Measurements from ENCODE around the gene PCNX2. TPM values are rescaled to one million over a fixed set of nuclear protein-coding genes. Genes with fewer than 3 reads are reported as not detected.

PCNX2 gene
- total RNA-seq, 1 experiment from 2014 or later = 9.1 TPM

- no peak for TF ChIP-seq CTCF (conservative IDR thresholded peaks at IDR 0.05; ENCODE audit: low read depth, low read length)
- TF ChIP-seq EZH2 (IDR thresholded peaks at IDR 0.05; ENCODE audit: borderline replicate concordance, low read depth, low read length, poor library complexity, severe bottlenecking) = no peak
- POLR2A ChIA-PET (ENCODE audit: low non-redundant PET) = no interaction called here
- Histone ChIP-seq H3K9me3 (ENCODE audit: low read depth, low read length, poor library complexity, severe bottlenecking) (no peaks in the 10 kb centered on the region), H3K27me3 (replicated peaks; ENCODE audit: insufficient read depth, low read depth, low read length, poor library complexity) (no peaks in the 10 kb centered on the region), H3K4me1 (ENCODE audit: insufficient read depth, low read length, poor library complexity, severe bottlenecking) (no peaks in the 10 kb centered on the region), H3K27ac (ENCODE audit: low read depth, low read length, poor library complexity, severe bottlenecking) (no peak overlapping the region), H3K36me3 (ENCODE audit: insufficient read depth, low read length, poor library complexity, severe bottlenecking) (no peaks in the 10 kb centered on the region), H3K4me3 (ENCODE audit: low read depth, low read length, poor library complexity, severe bottlenecking) (no peak overlapping the region)
- DNase-seq (ENCODE audit: low spot score) = no peak
- intact Hi-C loops (cut with micrococcal nuclease; ENCODE audit: unreplicated experiment) = no loop called here
- no TSS peak for BruUV-seq (replicated peaks)
- CTCF ChIA-PET = no interaction called here
Measured at GRCh38 chr1:233060461-233060994, 235.0 kb downstream of the PCNX2 start.

GRCh38 chr1:233057836-233058235, 237.7 kb downstream of the PCNX2 start:
- Histone ChIP-seq H3K4me3 (ENCODE audit: low read depth, low read length, poor library complexity, severe bottlenecking) (no peak overlapping the region), H3K27ac (ENCODE audit: low read depth, low read length, poor library complexity, severe bottlenecking) (no peak overlapping the region), H3K4me1 (ENCODE audit: insufficient read depth, low read length, poor library complexity, severe bottlenecking) (no peaks in the 10 kb centered on the region), H3K9me3 (ENCODE audit: low read depth, low read length, poor library complexity, severe bottlenecking) (no peaks in the 10 kb centered on the region), H3K36me3 (ENCODE audit: insufficient read depth, low read length, poor library complexity, severe bottlenecking) (no peaks in the 10 kb centered on the region), H3K27me3 (replicated peaks; ENCODE audit: insufficient read depth, low read depth, low read length, poor library complexity) (no peaks in the 10 kb centered on the region)
- no TSS peak for BruUV-seq (replicated peaks)
- no peak for TF ChIP-seq EZH2 (IDR thresholded peaks at IDR 0.05; ENCODE audit: borderline replicate concordance, low read depth, low read length, poor library complexity, severe bottlenecking)
- TF ChIP-seq CTCF (conservative IDR thresholded peaks at IDR 0.05; ENCODE audit: low read depth, low read length) = no peak
- ChIA-PET CTCF (no interaction called here), POLR2A (ENCODE audit: low non-redundant PET) (no interaction called here)
- intact Hi-C loops (cut with micrococcal nuclease; ENCODE audit: unreplicated experiment) = no loop called here
- DNase-seq (ENCODE audit: low spot score) = no peak

GRCh38 chr1:233055879-233056641, 239.5 kb downstream of the PCNX2 start:
- H3K4me1 ChIP-seq (ENCODE audit: insufficient read depth, low read length, poor library complexity, severe bottlenecking) = no peaks in the 10 kb centered on the region
- no peak overlapping the region for H3K4me3 ChIP-seq (ENCODE audit: low read depth, low read length, poor library complexity, severe bottlenecking)
- no peak for TF ChIP-seq CTCF (conservative IDR thresholded peaks at IDR 0.05; ENCODE audit: low read depth, low read length)
- TF ChIP-seq EZH2 (IDR thresholded peaks at IDR 0.05; ENCODE audit: borderline replicate concordance, low read depth, low read length, poor library complexity, severe bottlenecking) = no peak
- H3K9me3 ChIP-seq (ENCODE audit: low read depth, low read length, poor library complexity, severe bottlenecking) = no peaks in the 10 kb centered on the region
- no peaks in the 10 kb centered on the region for H3K36me3 ChIP-seq (ENCODE audit: insufficient read depth, low read length, poor library complexity, severe bottlenecking)
- POLR2A ChIA-PET (ENCODE audit: low non-redundant PET) = no interaction called here
- H3K27ac ChIP-seq (ENCODE audit: low read depth, low read length, poor library complexity, severe bottlenecking) = no peak overlapping the region
- intact Hi-C loops (cut with micrococcal nuclease; ENCODE audit: unreplicated experiment) = no loop called here
- no TSS peak for BruUV-seq (replicated peaks)
- DNase-seq (ENCODE audit: low spot score) = no peak
- CTCF ChIA-PET = no interaction called here
- no peaks in the 10 kb centered on the region for H3K27me3 ChIP-seq (replicated peaks; ENCODE audit: insufficient read depth, low read depth, low read length, poor library complexity)
